Neural cell (in vitro differentiated cells): Measurements from ENCODE around the gene MAGI1. TPM values are rescaled to one million over a fixed set of nuclear protein-coding genes. Genes with fewer than 3 reads are reported as not detected.

Experiments used
- H2AFZ ChIP-seq: fragments of 200-600, 300-800 bp; sonication (generic), shearing (Covaris generic); 2 replicates; pipeline ENCODE4 v1.6.0; 2014; ENCODE audit warnings: low read depth, mild to moderate bottlenecking, antibody characterized with exemption, low read length, moderate library complexity
- H3F3A ChIP-seq: fragments of 200-600 bp; shearing (Covaris generic); 2 replicates; pipeline ENCODE4 v1.6.1; 2016; ENCODE audit warnings: mild to moderate bottlenecking, moderate library complexity, mixed read lengths, antibody characterized with exemption, low read length; ENCODE audit not compliant: insufficient read depth, poor library complexity, severe bottlenecking
- H3K27ac ChIP-seq: fragments of 200-600, 300-800 bp; sonication (generic), shearing (Covaris generic); 2 replicates; pipeline ENCODE4 v1.5.1; 2014; ENCODE audit warnings: mild to moderate bottlenecking, low read length, moderate library complexity
- H3K27me3 ChIP-seq: fragments of 300-800, 200-600 bp; sonication (generic), shearing (Covaris generic); 2 replicates; pipeline ENCODE4 v1.6.0; 2014; ENCODE audit warnings: mild to moderate bottlenecking, low read depth, low read length, moderate library complexity; ENCODE audit not compliant: insufficient read depth
- H3K36me3 ChIP-seq: fragments of 300-800, 200-600 bp; sonication (generic), shearing (Covaris generic); 2 replicates; pipeline ENCODE4 v1.5.1; 2014; ENCODE audit warnings: mild to moderate bottlenecking, antibody characterized with exemption, low read length, moderate library complexity; ENCODE audit not compliant: insufficient read depth
- H3K4me2 ChIP-seq: fragments of 300-800, 200-600 bp; sonication (generic), shearing (Covaris generic); 2 replicates; pipeline ENCODE4 v1.6.0; 2014; ENCODE audit warnings: mild to moderate bottlenecking, low read length
- H3K4me3 ChIP-seq: fragments of 300-800, 200-600 bp; sonication (generic), shearing (Covaris generic); 2 replicates; pipeline ENCODE4 v1.5.1; 2014; ENCODE audit warnings: mild to moderate bottlenecking, low read length, moderate library complexity
- H3K79me2 ChIP-seq: fragments of 200-600 bp; shearing (Covaris generic); replicated peaks from 2 replicates; pipeline ENCODE4 v1.6.0; 2014; ENCODE audit warnings: mild to moderate bottlenecking, low read length, moderate library complexity; ENCODE audit not compliant: insufficient read depth
- H3K9ac ChIP-seq: fragments of 300-800, 200-600 bp; sonication (generic), shearing (Covaris generic); 2 replicates; pipeline ENCODE4 v1.6.1; 2016; ENCODE audit warnings: mild to moderate bottlenecking, low read length, mixed read lengths
- H3K9me2 ChIP-seq: fragments of 200-600 bp; shearing (Covaris generic); 2 replicates; pipeline ENCODE4 v1.6.1; 2016; ENCODE audit warnings: mild to moderate bottlenecking, low read length, mixed read lengths; ENCODE audit not compliant: insufficient read depth
- H3K9me3 ChIP-seq: fragments of 200-600, 300-800 bp; sonication (generic), shearing (Covaris generic); 2 replicates; pipeline ENCODE4 v1.6.1; 2016; ENCODE audit warnings: mild to moderate bottlenecking, mixed run types, low read length, moderate library complexity, mixed read lengths
- H4K20me1 ChIP-seq: fragments of 200-600 bp; shearing (Covaris generic); 2 replicates; pipeline ENCODE4 v1.6.1; 2016; ENCODE audit warnings: mild to moderate bottlenecking, mixed run types; ENCODE audit not compliant: insufficient read depth
- EP300 ChIP-seq: fragments of 450-650 bp; conservative IDR thresholded peaks from 2 replicates; pipeline ENCODE4 v1.6.1; 2014; ENCODE audit warnings: antibody characterized with exemption, mild to moderate bottlenecking, moderate library complexity; ENCODE audit not compliant: poor library complexity, severe bottlenecking
- EZH2 ChIP-seq: fragments of 200-600, 300-800 bp; shearing (Covaris generic), sonication (generic); IDR thresholded peaks from 2 replicates; pipeline ENCODE4 v1.6.1; 2014; ENCODE audit warnings: antibody characterized with exemption, low read length, borderline replicate concordance, mild to moderate bottlenecking; ENCODE audit not compliant: insufficient read depth, poor library complexity, severe bottlenecking
- MXI1 ChIP-seq: fragments of 450-650 bp; conservative IDR thresholded peaks from 2 replicates; pipeline ENCODE4 v1.6.1; 2014; ENCODE audit warnings: antibody characterized with exemption, mild to moderate bottlenecking; ENCODE audit not compliant: poor library complexity, severe bottlenecking
- POLR2AphosphoS5 ChIP-seq: IDR thresholded peaks from 2 replicates; pipeline ENCODE4 v1.6.1; 2012
- RAD21 ChIP-seq: fragments of 450-650 bp; conservative IDR thresholded peaks from 2 replicates; pipeline ENCODE4 v1.6.1; 2014; ENCODE audit warnings: antibody characterized with exemption, mild to moderate bottlenecking, moderate library complexity
- SMC3 ChIP-seq: fragments of 450-650 bp; conservative IDR thresholded peaks from 2 replicates; pipeline ENCODE4 v1.6.1; 2014; ENCODE audit warnings: antibody characterized with exemption, mild to moderate bottlenecking, moderate library complexity; ENCODE audit not compliant: poor library complexity
- TAF1 ChIP-seq: IDR thresholded peaks from 2 replicates; pipeline ENCODE4 v1.6.1; 2012; ENCODE audit warnings: low read depth
- polyA plus RNA-seq: library from polyadenylated mRNA; depleted of rRNA; stranded (reverse); fragments of >200 nt; gene quantifications from 2 replicates; pipeline ENCODE4 v1.2.3, GENCODE V29; 2014
- TF ChIP-seq, protein P1 (sequence below): fragments of 450-650 bp; IDR thresholded peaks from 2 replicates; pipeline ENCODE4 v1.5.1; 2014; ENCODE audit warnings: antibody characterized with exemption, mild to moderate bottlenecking, moderate library complexity; ENCODE audit not compliant: poor library complexity, severe bottlenecking
- TF ChIP-seq, protein P2 (sequence below): IDR thresholded peaks from 2 replicates; pipeline ENCODE4 v1.6.1; 2012; ENCODE audit warnings: borderline replicate concordance

MAGI1 gene
- polyA plus RNA-seq, 1 donor from 2014 or later, result 44.7 TPM

GRCh38 chr3:65978116-65978515 is 60.6 kb downstream of the MAGI1 start:
- Histone ChIP-seq H3K9ac (no peak overlapping the region), H3F3A (no peaks in the 10 kb centered on the region), H3K27me3 (no peaks in the 10 kb centered on the region), H2AFZ (no peak overlapping the region), H3K27ac (no peak overlapping the region), H3K9me2 (no peaks in the 10 kb centered on the region), H3K9me3 (no peaks in the 10 kb centered on the region), H3K4me3 (no peak overlapping the region), H3K79me2 (no peaks in the 10 kb centered on the region), H3K36me3 (no peaks in the 10 kb centered on the region), H3K4me2 (no peak overlapping the region), H4K20me1 (no peaks in the 10 kb centered on the region)
- TF ChIP-seq EZH2 (no peak), POLR2AphosphoS5 (no peak), RAD21 (no peak), MXI1 (no peak), SMC3 (no peak), TAF1 (no peak), EP300 (no peak)
- TF ChIP-seq, protein P1, sequence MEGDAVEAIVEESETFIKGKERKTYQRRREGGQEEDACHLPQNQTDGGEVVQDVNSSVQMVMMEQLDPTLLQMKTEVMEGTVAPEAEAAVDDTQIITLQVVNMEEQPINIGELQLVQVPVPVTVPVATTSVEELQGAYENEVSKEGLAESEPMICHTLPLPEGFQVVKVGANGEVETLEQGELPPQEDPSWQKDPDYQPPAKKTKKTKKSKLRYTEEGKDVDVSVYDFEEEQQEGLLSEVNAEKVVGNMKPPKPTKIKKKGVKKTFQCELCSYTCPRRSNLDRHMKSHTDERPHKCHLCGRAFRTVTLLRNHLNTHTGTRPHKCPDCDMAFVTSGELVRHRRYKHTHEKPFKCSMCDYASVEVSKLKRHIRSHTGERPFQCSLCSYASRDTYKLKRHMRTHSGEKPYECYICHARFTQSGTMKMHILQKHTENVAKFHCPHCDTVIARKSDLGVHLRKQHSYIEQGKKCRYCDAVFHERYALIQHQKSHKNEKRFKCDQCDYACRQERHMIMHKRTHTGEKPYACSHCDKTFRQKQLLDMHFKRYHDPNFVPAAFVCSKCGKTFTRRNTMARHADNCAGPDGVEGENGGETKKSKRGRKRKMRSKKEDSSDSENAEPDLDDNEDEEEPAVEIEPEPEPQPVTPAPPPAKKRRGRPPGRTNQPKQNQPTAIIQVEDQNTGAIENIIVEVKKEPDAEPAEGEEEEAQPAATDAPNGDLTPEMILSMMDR, result no peak
- TF ChIP-seq, protein P2, sequence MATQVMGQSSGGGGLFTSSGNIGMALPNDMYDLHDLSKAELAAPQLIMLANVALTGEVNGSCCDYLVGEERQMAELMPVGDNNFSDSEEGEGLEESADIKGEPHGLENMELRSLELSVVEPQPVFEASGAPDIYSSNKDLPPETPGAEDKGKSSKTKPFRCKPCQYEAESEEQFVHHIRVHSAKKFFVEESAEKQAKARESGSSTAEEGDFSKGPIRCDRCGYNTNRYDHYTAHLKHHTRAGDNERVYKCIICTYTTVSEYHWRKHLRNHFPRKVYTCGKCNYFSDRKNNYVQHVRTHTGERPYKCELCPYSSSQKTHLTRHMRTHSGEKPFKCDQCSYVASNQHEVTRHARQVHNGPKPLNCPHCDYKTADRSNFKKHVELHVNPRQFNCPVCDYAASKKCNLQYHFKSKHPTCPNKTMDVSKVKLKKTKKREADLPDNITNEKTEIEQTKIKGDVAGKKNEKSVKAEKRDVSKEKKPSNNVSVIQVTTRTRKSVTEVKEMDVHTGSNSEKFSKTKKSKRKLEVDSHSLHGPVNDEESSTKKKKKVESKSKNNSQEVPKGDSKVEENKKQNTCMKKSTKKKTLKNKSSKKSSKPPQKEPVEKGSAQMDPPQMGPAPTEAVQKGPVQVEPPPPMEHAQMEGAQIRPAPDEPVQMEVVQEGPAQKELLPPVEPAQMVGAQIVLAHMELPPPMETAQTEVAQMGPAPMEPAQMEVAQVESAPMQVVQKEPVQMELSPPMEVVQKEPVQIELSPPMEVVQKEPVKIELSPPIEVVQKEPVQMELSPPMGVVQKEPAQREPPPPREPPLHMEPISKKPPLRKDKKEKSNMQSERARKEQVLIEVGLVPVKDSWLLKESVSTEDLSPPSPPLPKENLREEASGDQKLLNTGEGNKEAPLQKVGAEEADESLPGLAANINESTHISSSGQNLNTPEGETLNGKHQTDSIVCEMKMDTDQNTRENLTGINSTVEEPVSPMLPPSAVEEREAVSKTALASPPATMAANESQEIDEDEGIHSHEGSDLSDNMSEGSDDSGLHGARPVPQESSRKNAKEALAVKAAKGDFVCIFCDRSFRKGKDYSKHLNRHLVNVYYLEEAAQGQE, result no peak

- Histone ChIP-seq H3K4me3 (no peak overlapping the region), H3K9me3 (no peaks in the 10 kb centered on the region), H3K9ac (no peak overlapping the region), H3K27me3 (no peaks in the 10 kb centered on the region), H3K36me3 (no peaks in the 10 kb centered on the region), H3F3A (no peaks in the 10 kb centered on the region), H3K79me2 (no peaks in the 10 kb centered on the region), H3K4me2 (no peak overlapping the region), H3K27ac (no peak overlapping the region), H4K20me1 (no peaks in the 10 kb centered on the region), H2AFZ (no peak overlapping the region), H3K9me2 (no peaks in the 10 kb centered on the region)
- no peak for TF ChIP-seq TAF1
- TF ChIP-seq, protein P2, result no peak
- TF ChIP-seq EP300, result no peak
- TF ChIP-seq MXI1, result no peak
- TF ChIP-seq EZH2, result no peak
- no peak for TF ChIP-seq SMC3
- TF ChIP-seq RAD21, result no peak
- no peak for TF ChIP-seq POLR2AphosphoS5
- TF ChIP-seq, protein P1, result no peak
These were observed 63.7 kb downstream of the MAGI1 start for GRCh38 chr3:65975032-65975431.
